Measurements from ENCODE around the gene CEP164.
A peak's percentile ranks its signal among the peaks of the same experiment; 100 is the strongest.
"Not testable (repeated sequence)": the region's sequence is repeated elsewhere in the genome, so short reads cannot be mapped to it uniquely, and the experiment has no call there.

CEP164 gene

GRCh38 chr11:117316197-117316961 is 11.3 kb upstream of the CEP164 start, which contains the start of gene BACE1:
BACE1 (minus strand) TSS chr11:117316256; CDS start chr11:117315795, 461 bp downstream.
- peaks cover 13% of the 10 kb centered on the region for H3K36me3 ChIP-seq
- H3K27ac ChIP-seq: peak within 1 kb of the TSS; percentile 84
- peak within 1 kb of the TSS; percentile 91 for H3K4me3 ChIP-seq (ENCODE audit: low read depth, low read length)
- no peaks in the 10 kb centered on the region for H3K9me3 ChIP-seq (ENCODE audit: severe bottlenecking)
- TF ChIP-seq CTCF (IDR thresholded peaks at IDR 0.05; ENCODE audit: low read depth, low read length): peak; percentile 74
- peak; percentile 96 for DNase-seq
- no peaks in the 10 kb centered on the region for H3K27me3 ChIP-seq (ENCODE audit: insufficient read depth, low read depth, severe bottlenecking)

GRCh38 chr11:117318738-117319137 is 8.9 kb upstream of the CEP164 start:
- DNase-seq: no peak
- Histone ChIP-seq H3K27ac (no peak overlapping the region), H3K9me3 (ENCODE audit: severe bottlenecking) (no peaks in the 10 kb centered on the region)

GRCh38 chr11:117319214-117319840 is 8.3 kb upstream of the CEP164 start:
- no peaks in the 10 kb centered on the region for H3K9me3 ChIP-seq (ENCODE audit: severe bottlenecking)
- no peak overlapping the region for H3K4me3 ChIP-seq (ENCODE audit: low read depth, low read length)
- TF ChIP-seq CTCF (IDR thresholded peaks at IDR 0.05; ENCODE audit: low read depth, low read length): no peak
- no peaks in the 10 kb centered on the region; the same call in none of the 2 replicates for H3K36me3 ChIP-seq
- H3K27me3 ChIP-seq (ENCODE audit: insufficient read depth, low read depth, severe bottlenecking): no peaks in the 10 kb centered on the region
- no peak for DNase-seq
- no peak overlapping the region for H3K27ac ChIP-seq

More at GRCh38 chr11:117318738-117319137, 8.9 kb upstream of the CEP164 start:
- H3K4me3 ChIP-seq (ENCODE audit: low read depth, low read length): no peak overlapping the region
- no peak for TF ChIP-seq CTCF (IDR thresholded peaks at IDR 0.05; ENCODE audit: low read depth, low read length)
- no peaks in the 10 kb centered on the region for H3K27me3 ChIP-seq (ENCODE audit: insufficient read depth, low read depth, severe bottlenecking)
- peaks cover 4% of the 10 kb centered on the region for H3K36me3 ChIP-seq

GRCh38 chr11:117327255-117327566 is 443 bp upstream of the CEP164 start:
- H3K27ac ChIP-seq: peak overlapping the region; percentile 90
- DNase-seq; H3K36me3 ChIP-seq; H3K27me3 ChIP-seq (ENCODE audit: insufficient read depth, low read depth, severe bottlenecking); H3K9me3 ChIP-seq (ENCODE audit: severe bottlenecking): not testable (repeated sequence)
- H3K4me3 ChIP-seq (ENCODE audit: low read depth, low read length): peak overlapping the region; percentile 81

GRCh38 chr11:117328375-117329010 is 839 bp downstream of the CEP164 start:
- no peak for TF ChIP-seq CTCF (IDR thresholded peaks at IDR 0.05; ENCODE audit: low read depth, low read length)
- Histone ChIP-seq H3K27ac (peak overlapping the region; percentile 90), H3K36me3 (peaks cover 5% of the 10 kb centered on the region; the same call in 1 of the 2 replicates), H3K9me3 (ENCODE audit: severe bottlenecking) (no peaks in the 10 kb centered on the region), H3K4me3 (ENCODE audit: low read depth, low read length) (peak overlapping the region; percentile 81), H3K27me3 (ENCODE audit: insufficient read depth, low read depth, severe bottlenecking) (no peaks in the 10 kb centered on the region)
- no peak for DNase-seq

- no peaks in the 10 kb centered on the region for H3K27me3 ChIP-seq (ENCODE audit: insufficient read depth, low read depth, severe bottlenecking)
- H3K4me3 ChIP-seq (ENCODE audit: low read depth, low read length): no peak overlapping the region
- no peaks in the 10 kb centered on the region for H3K9me3 ChIP-seq (ENCODE audit: severe bottlenecking)
- H3K27ac ChIP-seq: peak overlapping the region; percentile 90
- no peak for TF ChIP-seq CTCF (IDR thresholded peaks at IDR 0.05; ENCODE audit: low read depth, low read length)
- H3K36me3 ChIP-seq: peaks cover 9% of the 10 kb centered on the region
- DNase-seq: no peak
These were observed 5.2 kb downstream of the CEP164 start for GRCh38 chr11:117332843-117333242.
